Upper lobe of left lung (tissue), 4 donors: ENCODE data around the gene HPGDS.
"Not testable (repeated sequence)": the region's sequence is repeated elsewhere in the genome, so short reads cannot be mapped to it uniquely, and the experiment has no call there.

Experiments
- CTCF ChIP-seq, 6 experiments: fragments of 450-650 bp in 4 of 6; fragments of 200-600 bp in 2 of 6; sonication (generic) in 2 of 6; IDR thresholded peaks; one replicate each; pipeline ENCODE4 v1.5.1; 2016 to 2019; ENCODE audit warnings: antibody characterized with exemption in 6 of 6
- EP300 ChIP-seq, 4 donors: sonication (generic); formaldehyde crosslinking; IDR thresholded peaks; one replicate each; pipeline ENCODE4 v1.5.1; 2017; ENCODE audit warnings: antibody characterized with exemption in 4 of 4, control low read depth in 2 of 4
- POLR2A ChIP-seq, 4 donors: fragments of 450-650 bp; IDR thresholded peaks; one replicate each; pipeline ENCODE4 v1.5.1; 2016 to 2017; ENCODE audit warnings: antibody characterized with exemption in 4 of 4, mild to moderate bottlenecking in 2 of 4
- POLR2AphosphoS5 ChIP-seq, 2 donors: sonication (generic); formaldehyde crosslinking; IDR thresholded peaks; one replicate each; pipeline ENCODE4 v1.5.1; 2017; ENCODE audit warnings: antibody characterized with exemption in 2 of 2

DNA sequence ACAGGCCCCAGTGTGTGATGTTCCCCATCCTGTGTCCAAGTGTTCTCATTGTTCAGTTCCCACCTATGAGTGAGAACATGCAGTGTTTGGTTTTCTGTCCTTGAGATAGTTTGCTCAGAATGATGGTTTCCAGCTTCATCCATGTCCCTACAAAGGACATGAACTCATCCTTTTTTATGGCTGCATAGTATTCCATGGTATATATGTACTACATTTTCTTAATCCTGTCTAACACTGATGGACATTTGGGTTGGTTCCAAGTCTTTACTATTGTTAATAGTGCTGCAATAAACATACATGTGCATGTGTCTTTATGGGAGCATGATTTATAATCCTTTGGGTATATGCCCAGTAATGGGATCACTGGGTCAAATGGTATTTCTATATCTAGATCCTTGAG, 22.7 kb downstream of the HPGDS start:
- not testable (repeated sequence) for TF ChIP-seq CTCF, POLR2AphosphoS5, POLR2A, EP300 (IDR thresholded peaks at IDR 0.05)
